Stimulated activated CD4-positive, alpha-beta T cell treated with anti-CD3 and anti-CD28 coated beads, Interleukin-4, amount 100 ng/mL, for 24 hours (primary cell): Measurements from ENCODE around the gene SEMA3E.
"Not testable (repeated sequence)": the region's sequence is repeated elsewhere in the genome, so short reads cannot be mapped to it uniquely, and the experiment has no call there.

ENCODE experiments used
- DNase-seq: peaks from one replicate; pipeline ENCODE4 v3.0.0-alpha.2; 2020

The SEMA3E gene

DNA sequence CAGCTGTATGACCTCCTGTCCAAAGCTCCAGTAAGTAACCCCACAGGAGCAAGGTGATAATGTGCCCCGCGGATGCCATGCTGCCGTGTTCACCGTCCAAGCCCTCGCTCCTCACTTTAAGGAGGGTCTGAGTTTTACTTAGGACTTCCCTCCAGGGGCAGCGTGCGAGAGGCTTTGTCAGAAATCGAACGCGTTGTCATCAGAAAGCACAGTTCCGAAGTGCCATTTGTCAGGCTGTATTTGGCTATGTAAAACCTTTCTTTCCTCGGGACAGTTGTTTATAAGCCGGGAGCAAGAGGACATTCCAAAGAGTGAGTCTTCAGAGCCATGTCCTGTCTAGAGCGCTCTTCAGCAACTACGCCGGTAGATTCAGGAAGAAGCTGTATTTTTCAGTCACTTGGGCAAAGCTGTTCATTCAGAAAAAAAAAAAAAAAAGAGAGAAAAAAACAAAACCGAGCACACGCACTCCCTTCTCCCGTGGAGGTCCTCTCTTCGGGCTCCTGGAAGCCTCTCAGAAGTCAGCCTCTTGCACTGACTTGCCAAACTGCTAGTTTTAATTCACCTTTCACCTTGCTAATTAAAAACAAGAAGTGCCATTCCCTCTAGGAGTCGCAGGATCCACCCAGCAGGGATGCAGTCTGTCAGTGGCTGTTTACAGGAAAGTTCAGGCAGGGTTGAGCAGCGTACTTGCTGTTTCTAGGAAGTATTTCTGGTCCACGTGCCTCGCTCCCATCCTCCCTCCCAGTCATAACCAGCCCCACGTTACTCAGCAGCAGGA is at the start of gene SEMA3E:
TSS of gene SEMA3E (minus strand) at position 676 of the 778 bp plus-strand sequence.
- no peak for DNase-seq

DNA sequence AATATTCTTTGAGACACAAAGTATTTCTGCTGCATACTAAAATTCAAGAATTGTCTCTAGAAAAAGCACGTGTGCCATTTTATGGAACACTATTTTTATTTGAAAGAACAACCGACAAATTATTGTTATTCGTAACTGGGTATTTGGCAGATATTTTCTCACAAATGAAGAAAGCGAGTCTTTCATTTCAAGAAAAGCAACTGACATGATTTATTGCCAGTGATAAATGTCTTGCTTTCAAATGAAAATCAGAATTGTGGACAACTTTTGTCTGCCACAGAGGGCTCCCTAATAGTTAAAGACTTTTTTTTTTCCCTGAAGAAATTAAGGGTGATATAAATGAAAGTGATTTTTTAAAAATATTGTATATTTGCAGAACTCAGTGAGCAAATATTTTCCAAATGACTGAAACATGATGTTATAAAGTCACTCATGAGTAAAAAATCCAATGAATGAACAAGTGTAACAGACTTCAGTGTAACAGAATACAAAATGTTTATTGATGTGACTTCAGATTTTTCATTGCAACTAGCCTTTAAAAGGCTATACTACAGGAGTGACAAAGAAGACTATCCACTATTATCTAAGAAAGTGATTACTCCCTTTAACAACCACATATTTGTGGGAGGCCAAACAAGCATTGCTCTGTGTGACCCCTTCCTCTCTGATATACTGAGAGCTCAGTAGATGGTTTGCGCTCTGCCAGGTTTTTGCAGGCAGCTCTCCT is 49.0 kb upstream of the SEMA3E start:
- no peak for DNase-seq

GRCh38 chr7:83696101-83696500 is 47.2 kb upstream of the SEMA3E start:
- DNase-seq, result no peak

DNA sequence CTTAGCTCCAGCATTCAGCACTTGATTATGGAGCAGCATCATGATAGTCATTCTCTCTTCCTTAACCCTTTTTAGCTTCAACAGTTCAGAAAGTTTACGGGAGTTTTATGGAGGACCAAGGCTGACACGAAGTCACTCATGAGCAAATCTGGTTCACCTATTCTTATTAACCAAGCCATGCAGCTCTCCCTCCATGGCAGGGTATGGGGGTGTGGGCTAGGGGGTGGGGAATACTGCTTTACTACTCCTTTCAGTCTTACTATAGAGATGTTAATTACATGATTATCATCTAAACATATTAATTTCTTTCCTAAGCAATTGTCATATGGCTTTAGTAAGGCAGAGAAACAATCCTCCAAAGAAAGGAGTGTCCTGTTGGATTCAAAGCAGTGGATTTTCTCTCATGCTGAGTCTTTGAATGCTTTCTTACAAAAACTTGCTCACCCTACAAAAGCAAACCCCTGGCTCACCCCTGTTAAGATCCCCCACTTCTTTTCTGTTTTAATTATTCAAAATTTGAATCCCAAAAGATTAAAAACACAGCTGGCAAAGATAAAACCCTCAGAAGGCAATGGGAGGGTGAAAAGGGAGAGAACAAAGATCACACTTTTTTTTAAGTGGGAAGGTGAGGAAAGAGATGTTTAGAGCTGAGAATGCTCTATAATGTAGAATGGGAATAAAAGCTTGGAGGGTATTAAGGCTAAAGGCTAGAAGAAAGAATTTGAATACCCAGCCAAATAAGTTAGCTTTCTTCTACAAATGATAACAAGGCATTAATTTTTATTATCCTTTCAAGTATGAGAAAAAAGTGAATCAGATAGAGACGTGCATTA is 46.4 kb upstream of the SEMA3E start:
- no peak for DNase-seq

GRCh38 chr7:83693256-83693655 is 44.3 kb upstream of the SEMA3E start:
- DNase-seq, result no peak

- no peak for DNase-seq
Observed at GRCh38 chr7:83691095-83691494, 42.2 kb upstream of the SEMA3E start.

DNA sequence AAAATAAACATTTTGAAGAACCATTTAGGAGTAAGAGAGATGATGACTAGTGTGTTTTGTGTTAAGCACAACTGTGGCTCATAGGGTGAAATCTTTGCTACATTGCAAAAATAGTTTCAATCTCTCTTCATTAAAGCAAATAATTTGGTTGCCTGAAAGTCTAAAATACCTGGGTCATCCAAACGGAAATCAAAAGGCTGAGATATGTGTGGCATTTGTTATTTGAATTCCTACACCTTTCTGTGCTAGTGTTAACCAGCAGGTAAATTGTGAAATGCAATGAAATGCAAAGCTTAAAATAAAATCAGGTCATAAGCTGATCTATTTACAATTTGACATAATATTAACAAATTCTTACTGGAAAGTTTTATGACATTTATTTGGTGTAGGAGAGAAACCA is 40.9 kb upstream of the SEMA3E start:
- DNase-seq, result no peak

DNA sequence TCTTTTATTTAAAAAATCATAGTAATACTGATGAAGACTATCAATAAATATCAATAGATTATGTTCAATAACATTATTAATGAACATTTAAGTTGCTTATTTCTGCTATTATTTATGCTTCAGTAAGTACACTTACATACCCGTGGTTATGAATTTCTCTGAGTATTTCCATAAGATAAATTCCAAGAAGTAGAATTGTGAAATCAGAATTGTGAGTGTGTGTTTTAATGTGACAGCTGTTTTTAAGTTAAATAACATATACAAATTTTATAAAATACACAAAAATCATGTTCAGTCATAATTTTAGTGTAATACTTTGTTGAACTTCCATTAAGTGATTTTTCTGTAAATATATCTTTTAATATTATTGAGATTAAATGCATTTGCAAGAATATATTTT is 37.5 kb upstream of the SEMA3E start:
- DNase-seq, result no peak

DNA sequence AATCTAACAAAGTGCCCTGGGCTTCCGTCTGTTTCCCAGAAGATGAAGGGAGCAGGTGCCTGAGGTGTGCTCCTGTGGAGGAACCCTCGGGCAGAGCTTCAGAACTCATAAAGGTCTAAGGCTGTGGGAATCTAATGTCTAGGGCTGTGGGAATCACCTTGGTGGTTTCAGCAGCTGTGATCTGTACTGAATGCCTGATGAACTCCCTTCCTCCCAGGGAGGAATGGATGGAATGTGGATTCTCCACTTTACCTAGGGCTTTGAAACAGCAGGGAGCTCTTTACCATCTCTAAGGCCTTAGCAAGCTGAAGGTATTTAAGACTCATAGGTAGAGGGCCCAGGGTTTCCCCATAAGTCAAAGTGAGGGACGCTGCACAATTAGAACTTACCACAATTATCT is 36.0 kb upstream of the SEMA3E start:
- DNase-seq, result no peak

- DNase-seq, result no peak
Observed at GRCh38 chr7:83681200-83681778, 32.4 kb upstream of the SEMA3E start.

GRCh38 chr7:83677180-83677866 is 28.4 kb upstream of the SEMA3E start:
- DNase-seq, result no peak

DNA sequence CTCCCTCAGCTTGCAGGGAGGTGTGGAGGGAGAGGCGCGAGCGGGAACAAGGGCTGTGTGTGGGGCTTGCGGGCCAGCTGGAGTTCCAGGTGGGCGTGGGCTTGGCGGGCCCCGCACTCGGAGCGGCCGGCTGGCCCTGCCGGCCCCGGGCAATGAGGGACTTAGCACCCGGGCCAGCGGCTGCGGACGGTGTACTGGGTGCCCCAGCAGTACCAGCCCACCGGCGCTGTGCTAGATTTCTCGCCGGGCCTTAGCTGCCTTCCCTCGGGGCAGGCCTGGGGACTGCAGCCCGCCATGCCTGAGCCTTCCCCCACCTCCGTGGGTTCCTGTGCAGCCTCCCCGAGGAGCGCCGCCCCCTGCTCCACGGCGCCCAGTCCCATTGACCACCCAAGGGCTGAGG is 24.4 kb upstream of the SEMA3E start:
- not testable (repeated sequence) for DNase-seq

DNA sequence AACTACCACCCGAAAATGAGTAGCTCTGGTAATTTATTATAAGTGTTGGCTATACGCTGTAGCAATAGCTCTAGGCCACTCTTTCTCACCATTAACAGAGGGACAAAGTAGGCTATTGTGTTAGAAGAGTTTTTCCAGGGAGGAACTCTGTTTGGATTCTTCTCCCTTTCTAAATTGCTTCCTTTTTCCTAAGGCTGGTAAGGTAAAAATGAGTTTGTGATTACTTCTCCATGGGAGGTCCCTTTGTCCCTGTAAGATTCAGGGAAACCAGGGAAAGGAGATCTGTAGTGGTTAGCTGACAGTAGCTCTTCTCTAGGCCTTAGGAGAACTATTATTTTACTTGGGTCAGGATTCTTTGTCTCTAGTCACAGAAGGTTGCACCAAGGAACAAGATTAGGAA is 23.2 kb upstream of the SEMA3E start:
- DNase-seq, result no peak

DNA sequence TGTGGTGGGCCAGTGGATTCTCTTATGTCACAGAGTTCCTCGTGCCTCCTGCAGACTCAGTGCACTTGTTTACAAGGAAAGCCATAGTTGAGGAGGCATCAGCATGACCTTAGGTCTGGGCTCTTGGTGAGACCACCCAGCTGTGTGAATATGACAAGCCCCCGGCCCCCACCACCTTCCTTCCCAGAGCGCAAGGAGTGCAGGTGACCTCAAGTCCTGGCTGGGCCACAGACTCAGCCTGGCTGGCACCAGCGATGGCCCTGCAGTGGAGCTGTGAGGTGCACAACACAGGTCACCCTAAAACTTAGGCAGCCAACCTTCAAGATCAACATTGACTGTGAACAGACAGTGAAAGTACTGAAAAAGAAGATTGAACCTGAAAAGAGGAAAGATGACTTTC is 14.2 kb upstream of the SEMA3E start:
- no peak for DNase-seq

GRCh38 chr7:83658126-83658525 is 9.2 kb upstream of the SEMA3E start:
- DNase-seq, result no peak

DNA sequence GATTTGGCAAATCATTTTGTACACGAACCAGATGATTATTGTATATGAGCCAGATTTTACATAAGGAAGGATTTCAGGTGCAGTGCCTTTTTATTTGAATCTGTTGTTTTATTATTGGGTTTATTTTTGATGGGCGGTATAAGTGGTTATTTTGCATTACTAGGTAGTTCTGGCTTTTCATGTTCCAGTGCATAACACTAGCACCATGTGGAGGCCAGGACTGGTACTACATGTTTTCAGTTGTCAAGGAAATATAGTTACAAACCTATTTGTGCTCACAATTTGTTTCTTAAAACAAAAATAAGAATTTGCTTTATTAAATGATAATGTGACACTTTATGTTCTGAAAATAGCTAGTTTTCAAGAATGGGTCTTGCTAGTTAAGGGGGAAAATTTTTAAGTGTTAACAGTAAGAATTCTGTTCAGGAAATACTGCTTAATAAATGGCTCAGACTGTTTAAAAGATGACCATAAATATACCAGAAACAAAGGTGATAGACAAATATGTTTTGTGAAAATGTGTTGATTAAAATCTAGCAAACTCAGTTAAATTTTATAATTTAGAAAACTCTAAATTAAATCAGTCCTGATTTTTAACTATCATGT is 7.1 kb upstream of the SEMA3E start:
- DNase-seq, result no peak

GRCh38 chr7:83652481-83652880 is 3.5 kb upstream of the SEMA3E start:
- no peak for DNase-seq

DNA sequence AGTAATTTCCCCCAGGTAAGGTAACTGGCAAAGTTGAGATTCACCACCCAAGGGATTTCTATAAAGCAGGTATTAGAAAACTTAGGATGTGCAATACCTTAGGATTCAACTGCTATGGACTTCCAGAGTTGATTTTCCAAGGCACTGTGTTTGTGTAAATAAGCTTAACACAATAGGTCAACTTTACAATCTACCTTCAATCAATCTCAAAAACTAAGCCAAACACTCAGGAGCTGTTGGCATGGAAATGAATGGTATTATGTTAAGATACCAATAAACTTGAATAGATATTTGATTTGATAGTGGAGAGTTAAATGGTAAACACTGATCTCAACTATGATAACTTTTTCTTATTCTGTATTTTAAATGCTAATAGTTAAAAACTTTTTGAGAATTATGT is 762 bp upstream of the SEMA3E start:
- no peak for DNase-seq

GRCh38 chr7:83646027-83646426 is 2.9 kb downstream of the SEMA3E start:
- no peak for DNase-seq

GRCh38 chr7:83643739-83644138 is 5.2 kb downstream of the SEMA3E start:
- DNase-seq, result no peak

DNA sequence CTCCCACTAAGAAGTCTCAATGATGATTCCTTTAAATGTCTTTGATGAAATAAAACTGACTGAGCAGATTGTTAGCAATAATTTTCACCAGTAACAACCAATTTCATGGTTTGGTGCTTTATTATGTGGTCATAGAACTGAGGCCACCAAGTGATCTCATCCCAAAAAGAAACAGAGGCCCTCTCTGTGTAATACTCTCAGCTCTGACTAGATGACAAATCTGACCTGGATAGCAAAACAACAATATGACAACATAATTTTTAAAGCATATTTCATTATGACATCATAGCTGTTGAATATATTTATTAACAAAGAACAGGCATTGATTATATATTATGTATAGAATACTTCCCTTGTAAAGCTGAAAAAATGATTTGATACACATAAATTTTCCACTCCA is 5.9 kb downstream of the SEMA3E start:
- no peak for DNase-seq
